Measurements from ENCODE around the gene SLC17A7.

Gene SLC17A7

DNA sequence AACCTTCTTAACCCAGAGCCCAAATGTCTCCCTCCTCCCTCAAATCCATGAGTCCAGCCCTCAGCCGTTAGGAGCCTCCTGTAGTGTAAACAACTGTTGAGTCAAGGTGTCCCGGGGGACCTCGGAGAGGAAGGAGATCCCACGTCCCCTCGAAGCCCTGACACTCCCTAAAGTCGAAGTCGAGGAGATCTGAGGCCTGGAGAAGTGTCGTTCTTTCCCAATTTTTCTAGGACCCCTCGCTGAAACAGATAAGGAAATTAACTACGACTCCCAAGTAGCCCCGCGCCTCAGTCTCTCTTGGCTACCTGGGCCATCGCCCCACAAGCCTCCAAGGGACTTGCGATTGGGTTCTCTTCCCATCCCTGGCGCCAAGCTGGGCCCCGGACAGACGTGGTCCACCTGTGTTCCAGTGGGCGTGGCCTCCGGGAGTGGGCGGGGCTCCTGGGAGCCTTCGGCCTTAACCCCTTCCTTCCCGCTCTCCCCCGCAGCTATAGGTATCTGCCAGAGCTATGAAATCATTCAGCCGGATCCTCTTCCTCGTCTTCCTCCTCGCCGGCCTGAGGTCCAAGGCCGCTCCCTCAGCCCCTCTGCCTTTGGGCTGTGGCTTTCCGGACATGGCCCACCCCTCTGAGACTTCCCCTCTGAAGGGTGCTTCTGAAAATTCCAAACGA is 15.3 kb downstream of the SLC17A7 start:
- no peak for DNase-seq

DNA sequence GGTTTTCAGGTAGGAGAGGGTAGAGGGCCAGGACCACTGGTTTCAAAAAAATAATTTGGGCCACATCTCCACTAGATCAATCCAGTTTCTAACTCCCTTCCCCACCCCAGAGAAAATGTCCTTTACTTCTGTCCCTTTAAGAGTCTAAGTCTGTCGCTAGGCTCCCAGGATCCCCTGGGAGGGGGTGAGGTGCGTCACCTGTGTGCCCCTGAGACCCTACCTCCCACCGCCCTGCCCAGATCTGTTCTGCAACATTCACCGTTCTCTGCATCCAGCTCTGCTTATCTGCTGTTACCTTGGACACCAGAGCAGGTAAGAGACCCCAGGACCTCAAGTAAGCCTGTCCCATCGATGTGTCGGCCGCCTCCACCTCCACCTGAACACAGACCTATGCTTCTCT is 16.1 kb downstream of the SLC17A7 start, which contains the start of gene GFY:
GFY (plus strand) TSS at position 211 of the 400 bp plus-strand sequence. CDS start 1,043 bp downstream, outside the sequence.
- no peak for DNase-seq

DNA sequence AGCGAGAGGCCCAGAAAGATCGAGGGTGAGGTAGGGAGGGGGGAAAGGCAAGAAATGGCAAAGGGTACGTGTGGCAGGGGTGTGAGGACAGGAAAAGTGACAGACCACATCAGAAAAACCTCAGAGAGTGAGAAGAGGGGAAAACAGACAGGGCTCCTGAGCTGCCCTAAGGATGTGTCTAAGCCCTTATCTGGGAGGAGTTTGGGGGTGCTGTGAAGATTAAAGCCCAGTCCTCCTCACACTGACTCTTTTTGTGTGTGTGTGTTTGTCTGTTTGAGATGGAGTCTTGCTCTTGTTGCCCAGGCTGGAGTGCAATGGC is 17.4 kb downstream of the SLC17A7 start:
- no peak for DNase-seq

DNA sequence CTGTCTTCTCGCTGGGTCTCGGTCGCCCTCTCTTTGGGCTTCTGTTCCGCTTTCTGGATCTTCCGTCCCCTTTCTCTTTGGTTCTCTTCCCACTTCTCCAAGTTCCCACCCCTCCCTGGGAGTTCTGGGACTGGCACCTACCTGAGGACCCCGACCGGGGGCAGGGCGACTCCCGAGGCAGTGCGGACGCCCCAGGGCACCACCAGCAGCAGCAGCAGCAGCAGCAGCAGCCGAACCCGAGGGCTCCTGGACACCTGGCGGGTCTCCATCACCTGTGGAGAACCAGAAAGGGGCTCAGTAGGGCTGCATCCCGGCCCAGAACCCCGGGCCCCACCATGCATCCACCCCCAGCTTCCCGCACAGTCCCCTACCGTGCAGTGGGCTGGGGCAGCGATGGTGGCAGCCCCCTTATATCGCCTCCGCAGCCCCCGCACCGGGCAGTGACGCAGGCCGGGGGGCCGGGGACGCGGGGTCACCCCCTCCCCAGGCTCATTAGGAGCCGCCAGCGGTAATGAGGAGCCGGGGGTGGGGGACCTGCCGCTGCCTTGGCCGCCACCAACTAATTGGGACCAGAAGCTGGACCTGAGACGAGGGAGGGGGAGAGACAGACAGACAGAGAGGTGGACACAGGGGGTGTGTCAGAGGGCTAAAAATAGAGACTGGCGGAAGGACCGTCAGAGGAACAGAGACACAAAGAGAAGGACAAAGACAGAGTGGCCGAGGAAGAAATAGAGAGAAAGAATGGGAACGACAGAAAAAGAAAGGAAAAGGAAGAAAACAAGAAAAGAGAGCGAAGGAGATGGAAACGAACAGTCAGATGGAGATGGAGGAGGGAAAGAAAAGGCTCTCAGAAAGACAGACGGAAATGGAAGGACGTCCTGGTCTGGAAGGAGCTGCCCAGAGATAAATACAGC is 18.0 kb downstream of the SLC17A7 start, which contains the start of gene PTH2:
PTH2 (minus strand) TSS at position 371 of the 914 bp plus-strand sequence; CDS start at position 269, 102 bp downstream.
- DNase-seq, result no peak

DNA sequence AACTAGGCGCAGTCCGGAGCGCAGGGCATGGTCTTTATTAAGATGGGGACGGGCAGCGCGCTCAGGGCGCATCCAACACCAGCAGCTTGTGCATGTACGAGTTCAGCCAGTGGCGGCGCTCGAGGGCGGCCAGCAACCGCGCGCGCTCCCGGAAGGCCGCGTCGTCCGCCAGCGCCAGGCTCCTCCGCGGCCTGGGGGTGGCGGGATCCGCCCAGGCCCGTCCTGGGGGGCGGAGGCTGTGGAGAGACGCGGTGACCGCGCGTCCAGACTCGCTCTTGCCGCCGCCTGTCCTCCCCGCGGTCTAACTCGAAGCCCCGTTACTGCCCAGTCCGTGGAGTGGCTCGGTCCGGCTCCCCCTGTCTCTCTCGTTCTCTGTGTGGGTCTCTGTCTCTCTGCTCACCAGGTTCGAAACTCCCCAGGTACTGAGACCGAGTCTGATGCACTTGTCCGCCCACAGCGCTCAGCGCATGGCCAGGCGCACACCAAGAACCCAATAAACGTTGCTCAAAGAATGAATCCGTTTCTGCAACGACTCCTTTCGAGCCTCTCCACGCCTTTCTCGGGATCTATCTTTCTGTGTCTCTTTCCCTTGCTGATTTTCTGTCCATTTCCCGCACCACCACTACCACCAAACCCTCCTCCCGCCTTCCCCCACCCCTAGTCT is 18.8 kb downstream of the SLC17A7 start:
- DNase-seq, result no peak

DNA sequence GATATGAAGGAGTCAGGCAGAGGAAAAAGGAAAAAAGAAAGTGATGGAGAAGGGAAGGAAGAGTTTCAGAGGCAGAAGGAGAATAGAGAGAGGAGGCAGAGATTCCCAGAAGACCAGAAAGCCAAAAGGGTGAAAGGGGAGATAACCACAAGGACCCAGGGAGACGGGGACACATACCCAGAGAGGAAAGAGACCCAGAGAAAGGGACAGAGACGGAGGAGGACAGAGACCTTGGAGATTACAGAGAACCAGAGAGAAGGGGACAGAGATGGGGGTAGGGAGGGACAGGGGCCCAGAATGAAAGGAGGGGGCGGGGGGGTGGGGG is 19.5 kb downstream of the SLC17A7 start:
- DNase-seq, result no peak

DNA sequence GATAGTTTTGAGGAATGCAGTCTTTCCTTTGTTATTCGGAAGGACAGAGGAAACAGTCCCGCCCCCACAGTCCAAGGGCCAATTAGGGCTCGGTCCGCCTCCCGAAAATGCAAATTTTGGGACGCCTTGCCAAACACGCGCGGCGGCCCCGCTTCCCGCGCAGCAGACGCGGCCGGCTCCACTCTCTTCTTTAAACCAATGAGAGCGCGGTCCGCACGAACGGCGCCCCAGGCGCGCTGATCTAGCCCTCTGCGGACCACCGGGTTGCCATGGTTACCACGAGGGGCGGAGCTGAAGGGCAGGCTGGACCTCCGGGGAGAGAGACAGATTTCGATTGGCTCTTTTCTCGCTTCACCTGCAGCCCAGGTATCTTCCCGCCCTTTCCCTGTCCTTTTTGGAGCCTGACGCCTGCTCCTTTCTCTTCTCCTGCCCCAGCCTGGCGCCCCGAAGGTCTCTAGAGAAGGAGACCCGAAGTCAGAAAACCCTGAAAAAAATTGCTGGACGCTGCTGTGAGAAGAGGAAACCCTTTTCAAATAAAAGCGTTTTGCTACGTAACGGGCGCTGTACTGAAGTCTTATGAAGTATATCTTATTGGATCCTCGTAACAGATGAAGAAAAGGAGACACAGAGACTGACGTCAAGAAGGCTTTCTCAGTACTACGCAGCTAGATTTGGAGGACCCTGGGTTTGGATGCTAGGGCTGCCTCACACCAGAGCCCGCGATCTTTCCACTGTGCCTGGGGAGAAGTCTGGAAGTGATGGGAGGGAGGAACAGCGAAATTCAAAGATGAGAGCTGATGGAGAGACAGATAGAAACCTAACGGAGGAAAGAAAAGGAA is 20.1 kb downstream of the SLC17A7 start:
- no peak for DNase-seq

DNA sequence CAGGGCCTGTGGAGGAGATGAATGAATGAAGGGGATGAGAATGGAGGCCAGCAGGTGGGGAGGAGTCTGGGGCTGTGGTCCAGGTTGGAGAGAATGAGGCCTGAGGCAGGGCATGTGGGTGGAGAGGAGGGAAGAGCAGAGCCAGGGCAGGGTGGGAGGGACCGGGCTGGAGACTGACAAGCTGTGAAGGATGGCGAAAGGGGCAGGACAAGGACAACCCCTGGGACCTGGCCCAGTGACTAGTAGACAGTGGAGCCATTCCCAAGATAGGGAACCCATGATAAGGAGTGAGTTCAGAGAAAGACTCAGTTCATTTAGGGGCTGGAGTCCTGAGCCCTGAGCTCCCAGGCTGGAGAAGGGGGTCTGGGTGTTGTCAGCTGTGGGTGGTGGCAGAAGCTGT is 21.1 kb downstream of the SLC17A7 start:
- no peak for DNase-seq

DNA sequence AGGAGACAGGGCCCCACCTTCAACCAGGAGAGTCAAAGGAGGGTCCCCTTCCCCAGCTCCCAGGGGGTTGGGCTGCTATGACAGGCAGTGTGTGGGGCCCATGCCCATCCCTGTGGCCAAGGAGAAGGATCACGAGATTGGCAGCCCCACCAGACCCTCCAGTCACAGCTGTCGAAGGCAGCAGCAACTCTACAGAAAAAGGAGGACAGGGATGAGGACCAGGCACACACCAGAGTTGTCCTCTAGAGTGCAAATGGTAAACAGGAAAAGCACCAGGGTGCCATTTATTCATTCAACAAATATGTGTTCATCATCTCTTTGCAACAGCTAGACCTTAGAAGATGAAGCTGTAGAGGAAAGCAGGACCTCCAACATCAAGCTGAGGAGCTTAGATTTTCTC is 22.2 kb downstream of the SLC17A7 start:
- DNase-seq, result no peak

DNA sequence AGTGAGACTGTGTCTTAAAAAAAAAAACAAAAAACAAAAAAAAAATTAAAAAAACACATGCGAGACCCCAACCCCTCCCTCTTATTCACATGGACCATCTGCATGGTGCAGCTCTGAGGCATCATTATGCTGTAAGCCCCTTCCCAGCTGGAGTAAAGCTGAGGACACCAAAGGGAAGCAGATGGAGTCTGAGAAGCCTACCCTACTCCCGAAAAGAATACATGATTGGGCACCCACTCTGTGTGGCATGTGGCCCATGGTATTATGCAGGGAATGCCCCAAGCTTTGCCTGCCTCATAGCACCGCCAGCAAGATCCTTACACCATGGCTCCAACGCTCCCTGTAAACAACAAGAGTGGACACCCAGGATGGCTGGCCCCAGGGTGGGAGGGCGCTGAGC is 22.8 kb downstream of the SLC17A7 start:
- DNase-seq, result no peak

DNA sequence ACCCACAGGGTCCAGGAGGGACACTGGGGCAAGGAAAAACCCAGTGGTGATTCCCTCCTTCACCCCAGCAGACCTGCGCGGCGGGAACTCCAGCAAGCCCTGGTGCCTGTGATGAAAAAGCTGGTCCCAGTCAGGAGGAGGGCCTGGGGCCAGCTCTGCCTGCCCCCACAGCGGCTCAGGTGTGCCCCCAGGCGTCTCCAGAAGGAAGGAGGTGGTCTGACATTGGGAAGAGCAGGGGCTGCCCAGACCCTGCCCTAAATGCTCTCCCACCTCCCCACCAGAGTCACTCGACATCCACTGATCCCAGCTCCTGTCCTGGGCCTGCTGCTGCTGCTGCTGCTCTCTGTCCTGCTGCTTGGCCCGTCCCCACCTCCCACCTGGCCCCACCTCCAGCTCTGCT is 24.2 kb downstream of the SLC17A7 start:
- no peak for DNase-seq

DNA sequence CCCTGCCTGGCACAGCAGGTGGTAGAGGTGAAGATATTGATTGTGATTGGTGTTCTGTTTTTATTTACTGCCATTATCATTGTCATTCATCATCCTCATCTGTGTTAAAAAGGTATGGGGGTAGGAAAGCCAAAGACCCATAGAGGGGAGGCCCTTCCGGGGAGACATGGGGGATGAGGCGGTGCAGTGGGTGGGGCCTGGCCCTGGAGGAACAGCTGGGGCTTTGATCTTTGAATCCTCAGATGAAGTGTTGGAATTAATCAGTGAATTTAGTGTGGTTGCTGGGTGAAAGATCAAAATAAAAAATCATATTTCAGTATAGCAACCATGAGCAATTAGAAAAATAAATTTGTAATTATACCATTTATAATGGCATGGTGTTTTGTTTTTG is 25.5 kb downstream of the SLC17A7 start:
- no peak for DNase-seq

DNA sequence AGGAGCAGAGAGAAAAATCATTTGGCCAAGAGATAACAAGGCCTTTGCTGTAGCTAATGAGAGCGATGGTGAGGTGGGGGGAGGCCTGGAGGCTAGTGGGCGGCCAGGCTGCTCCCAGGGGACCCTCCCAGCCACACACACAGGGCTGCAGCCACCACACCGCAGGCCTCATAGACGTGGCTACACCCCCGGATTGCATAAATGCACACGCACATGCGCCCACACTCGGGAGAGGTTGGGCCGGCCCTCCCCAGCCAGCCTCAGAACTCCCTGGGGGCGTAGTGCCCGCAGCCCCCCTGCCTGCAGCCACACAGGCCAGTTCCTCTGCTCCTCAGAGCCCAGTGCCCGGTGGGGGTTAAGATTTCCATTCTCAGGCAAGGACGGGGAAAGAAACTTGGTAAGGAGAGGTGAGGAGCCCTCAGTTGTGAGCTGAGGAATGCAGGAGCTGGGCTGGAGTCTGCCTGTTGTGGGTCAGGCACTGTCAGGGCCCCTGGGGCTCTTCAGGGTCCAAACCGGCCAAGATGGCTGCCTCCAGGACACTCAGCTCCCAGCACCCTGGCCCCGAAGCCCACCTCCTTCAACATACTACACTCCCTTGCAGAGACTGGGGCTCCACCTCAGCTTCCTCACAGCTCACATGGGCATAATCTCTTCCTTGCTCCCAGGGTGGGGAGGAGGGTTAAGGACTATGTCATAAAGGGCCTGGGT is 26.1 kb downstream of the SLC17A7 start:
- no peak for DNase-seq

DNA sequence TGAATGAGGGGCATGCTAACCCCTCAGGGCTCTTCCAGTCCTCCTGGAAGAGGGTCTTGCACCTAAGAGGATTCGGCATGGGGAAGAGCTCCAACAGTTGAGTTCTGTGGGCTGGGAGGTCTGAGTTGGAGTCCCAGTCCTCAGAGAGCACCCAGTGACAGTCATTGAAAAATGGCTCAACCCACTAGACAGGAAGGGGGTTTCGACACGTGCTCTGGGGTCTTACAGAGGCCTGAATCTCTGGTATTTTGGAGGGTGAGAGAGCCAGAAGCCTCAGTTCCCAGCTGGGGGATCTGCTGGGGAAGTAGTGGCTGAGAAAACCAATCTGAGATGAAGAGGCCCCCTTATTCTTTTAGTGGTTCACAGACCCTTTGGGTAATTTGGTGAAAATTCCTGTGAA is 27.1 kb downstream of the SLC17A7 start:
- DNase-seq, result no peak

DNA sequence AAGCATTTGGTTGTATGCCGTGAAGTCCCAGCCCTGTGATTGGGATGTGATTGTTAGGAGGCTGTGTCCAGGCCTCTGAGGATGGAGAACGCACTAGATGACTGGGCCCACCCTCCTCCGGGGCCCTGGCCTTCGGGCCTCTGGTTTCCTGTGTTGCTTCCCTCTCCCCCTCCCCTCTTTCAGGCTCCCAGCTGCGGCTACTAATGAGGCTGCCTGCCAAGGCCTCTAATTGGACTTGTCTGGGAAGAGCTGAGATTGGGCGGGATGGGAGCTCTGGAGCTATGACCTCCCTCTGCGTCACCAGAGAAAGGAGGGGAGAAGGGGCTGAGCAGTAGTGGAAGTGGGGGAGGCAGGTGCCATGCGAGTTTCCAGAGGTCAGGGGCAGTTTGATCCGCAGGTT is 28.0 kb downstream of the SLC17A7 start:
- DNase-seq, result no peak

DNA sequence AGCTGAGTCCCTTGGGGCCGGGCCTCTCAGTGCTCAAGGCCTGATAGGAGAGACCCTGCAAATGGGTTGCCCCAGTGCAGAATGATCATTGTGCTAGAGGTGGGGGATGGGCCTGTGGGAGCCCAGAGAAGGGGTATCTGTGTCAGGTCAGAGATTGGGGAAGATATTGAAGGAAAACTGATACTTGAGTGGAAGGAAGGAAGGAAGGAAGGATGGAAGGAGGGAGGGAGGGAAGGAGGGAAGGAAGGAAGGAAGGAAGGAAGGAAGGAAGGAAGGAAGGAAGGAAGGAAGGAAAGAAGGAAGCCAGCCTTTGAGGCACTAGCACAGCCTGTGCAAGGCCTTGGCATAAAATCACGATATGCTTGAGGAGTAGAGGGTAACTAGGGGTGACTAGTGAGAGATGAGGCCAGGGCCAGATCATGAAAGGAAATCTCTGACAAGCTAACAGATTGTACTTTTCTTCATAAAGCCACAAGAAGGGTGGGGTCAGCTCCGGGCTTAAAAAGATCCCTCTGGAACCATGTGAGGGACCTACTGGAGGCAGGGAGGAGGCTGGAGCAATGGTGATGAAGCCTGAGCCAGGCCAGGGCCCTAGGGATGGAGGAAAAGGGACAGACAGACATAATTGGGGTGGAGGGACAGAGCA is 29.5 kb downstream of the SLC17A7 start:
- no peak for DNase-seq

DNA sequence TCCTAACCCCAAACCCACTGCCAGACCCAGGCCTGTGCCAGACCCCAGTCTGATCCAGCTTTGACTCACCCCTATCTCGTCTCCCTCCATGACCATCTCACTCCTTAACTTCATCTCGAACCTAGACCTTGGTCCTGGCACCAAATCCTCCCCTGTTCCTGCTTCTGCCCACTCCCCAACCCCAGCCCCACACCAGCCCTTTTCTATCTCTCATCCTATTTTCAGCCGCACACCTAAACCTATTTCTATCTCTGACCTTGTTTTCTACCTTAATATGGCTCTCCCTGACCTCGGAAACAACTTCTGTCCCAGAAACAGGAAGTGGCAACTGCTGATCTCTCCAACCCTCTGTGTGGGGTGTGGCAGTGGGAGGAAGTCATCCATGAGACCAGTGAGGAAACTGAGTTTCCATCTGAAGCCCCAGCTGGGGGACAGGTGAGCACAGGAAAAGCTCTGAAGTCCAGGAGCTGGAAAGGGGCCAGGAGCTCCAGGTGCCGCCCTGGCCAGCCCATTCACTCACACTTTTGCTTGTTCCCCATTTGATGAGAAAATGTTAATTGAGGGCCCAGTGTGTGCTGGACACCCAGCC is 31.8 kb downstream of the SLC17A7 start:
- DNase-seq, result no peak

DNA sequence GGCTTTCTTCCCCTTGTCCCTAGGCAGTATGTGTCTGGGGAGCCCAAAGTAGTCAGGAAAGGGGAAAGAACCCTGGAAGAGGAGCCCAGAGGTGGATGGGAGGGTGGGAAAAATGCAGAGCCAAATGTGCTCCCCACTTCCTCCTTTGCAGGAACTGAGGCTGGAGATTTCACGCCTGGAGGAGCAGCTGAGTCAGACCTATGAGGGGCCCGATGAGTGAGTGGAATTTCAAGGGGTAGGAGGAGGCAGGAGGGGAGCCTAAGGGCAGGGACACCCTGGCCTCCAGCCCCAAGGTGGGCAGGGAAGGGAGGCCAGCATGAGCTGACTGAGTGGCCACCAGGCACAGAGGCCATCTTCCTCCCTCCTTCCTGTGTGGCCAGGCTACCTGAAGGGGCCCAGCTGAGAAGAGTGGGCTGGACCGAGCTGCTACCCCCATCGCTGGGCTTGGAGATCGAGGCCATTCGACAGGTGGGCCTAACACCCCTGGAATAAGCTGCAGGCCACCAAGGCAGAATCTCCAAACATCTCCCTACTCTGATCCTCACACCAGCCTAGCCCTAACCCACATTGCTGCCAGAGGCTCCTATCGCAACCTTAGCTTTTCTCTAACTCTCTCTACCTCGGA is 32.4 kb downstream of the SLC17A7 start:
- no peak for DNase-seq

DNA sequence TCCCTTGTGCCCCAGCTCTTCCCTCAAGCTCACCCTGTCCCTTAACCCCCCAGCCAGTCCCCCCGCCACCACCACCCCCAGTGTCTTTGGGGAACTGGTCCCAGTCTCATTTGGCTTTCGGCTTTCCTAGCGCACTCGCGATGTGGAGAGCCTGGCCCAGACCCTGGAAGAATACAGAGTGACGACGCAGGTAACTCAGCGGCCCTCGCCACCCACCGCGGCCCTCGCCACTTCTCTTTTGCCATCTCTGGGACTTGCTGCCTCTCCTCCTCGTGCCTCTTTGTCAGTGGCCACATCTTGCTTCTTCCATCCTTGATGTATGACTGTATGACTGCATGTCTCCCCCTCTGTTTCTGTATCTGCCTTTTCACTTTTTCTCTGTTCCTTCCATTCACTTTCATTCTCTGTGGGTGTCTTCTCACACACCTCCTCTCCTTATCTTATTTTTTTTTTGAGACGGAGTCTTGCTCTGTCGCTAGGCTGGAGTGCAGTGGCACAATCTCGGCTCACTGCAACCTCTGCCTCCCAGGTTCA is 33.8 kb downstream of the SLC17A7 start:
- no peak for DNase-seq

DNA sequence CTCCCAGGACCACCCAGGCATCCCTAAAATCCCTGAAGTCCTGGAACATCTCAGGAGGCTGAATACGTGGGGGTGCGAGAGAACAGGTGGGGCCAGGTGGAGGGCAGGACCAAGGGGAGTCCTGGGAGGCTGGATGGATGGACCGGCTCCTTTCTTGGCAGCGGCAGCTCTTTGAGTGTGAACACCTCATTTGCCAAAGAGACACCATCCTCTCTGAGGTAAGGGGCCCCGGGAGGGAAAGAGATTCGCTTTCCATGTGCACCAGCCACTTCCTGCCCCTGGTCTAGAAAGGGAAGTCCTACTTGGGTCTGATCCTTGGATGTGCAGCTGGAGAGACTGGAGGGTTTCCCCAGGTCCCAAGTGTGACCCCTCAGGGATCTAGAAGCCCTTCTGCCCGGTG is 34.2 kb downstream of the SLC17A7 start:
- no peak for DNase-seq

Data from SIG-M5 (cell line).